WI38 (cell line): Measurements from ENCODE around the gene UST.

Experiments used
- H3K4me3 ChIP-seq: 2 replicates; pipeline ENCODE4 v1.5.1; 2011; ENCODE audit warnings: low read depth, mild to moderate bottlenecking, control low read depth, low read length
- TF ChIP-seq, protein P1 (sequence below): IDR thresholded peaks from 2 replicates; pipeline ENCODE4 v1.5.1; 2012; ENCODE audit warnings: low read depth, mild to moderate bottlenecking, control low read depth, low read length

UST gene

DNA sequence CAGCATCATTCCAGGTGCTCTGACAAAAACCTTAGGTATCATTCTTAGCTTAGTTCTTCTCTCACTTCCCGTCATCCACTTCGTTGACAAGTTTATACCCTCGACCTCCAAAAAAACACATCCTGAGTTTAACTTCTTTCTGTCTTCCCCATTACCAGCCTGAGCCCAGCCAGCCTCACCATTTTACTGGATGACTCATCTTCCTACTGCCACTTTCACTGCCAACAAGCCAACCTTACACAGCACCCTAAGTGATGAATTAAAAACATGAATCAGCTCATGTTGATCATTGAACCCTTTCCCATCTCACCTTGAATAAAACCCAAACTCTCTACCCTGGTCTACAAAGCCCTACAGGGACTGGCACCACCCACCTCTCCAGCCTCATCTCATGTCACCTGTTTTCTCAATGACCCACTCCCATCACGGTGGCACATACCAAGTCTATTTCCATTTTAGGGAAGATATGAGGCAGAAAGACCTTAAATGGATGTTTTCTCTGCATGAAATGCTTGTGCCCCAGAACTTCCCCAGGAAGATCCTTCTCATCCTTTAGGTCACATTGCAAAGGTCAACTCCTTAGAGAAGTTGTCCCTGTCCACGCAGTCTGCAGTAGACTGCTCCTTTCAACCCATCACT is 9.9 kb upstream of the UST start:
- TF ChIP-seq, protein P1, sequence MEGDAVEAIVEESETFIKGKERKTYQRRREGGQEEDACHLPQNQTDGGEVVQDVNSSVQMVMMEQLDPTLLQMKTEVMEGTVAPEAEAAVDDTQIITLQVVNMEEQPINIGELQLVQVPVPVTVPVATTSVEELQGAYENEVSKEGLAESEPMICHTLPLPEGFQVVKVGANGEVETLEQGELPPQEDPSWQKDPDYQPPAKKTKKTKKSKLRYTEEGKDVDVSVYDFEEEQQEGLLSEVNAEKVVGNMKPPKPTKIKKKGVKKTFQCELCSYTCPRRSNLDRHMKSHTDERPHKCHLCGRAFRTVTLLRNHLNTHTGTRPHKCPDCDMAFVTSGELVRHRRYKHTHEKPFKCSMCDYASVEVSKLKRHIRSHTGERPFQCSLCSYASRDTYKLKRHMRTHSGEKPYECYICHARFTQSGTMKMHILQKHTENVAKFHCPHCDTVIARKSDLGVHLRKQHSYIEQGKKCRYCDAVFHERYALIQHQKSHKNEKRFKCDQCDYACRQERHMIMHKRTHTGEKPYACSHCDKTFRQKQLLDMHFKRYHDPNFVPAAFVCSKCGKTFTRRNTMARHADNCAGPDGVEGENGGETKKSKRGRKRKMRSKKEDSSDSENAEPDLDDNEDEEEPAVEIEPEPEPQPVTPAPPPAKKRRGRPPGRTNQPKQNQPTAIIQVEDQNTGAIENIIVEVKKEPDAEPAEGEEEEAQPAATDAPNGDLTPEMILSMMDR = no peak

DNA sequence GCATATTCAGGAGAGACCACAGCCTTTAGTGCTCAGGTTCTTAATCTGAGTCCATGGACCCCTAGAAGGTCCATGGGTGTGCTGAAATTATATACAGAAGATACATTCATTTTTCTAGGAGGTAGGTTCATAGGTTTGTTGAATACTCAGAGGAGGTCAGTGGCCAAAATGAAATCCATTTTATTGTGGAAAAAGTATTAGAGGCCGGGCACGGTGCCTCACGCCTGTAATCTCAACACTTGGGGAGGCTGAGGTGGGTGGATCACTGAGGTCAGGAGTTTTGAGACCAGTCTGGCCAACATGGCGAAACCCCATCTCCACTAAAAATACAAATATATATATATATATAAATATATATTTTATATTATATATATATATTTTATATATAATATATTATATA is 9.0 kb upstream of the UST start:
- TF ChIP-seq, protein P1 = no peak
- no peak overlapping the region for H3K4me3 ChIP-seq

More for the DNA sequence above, 9.9 kb upstream of the UST start:
- no peak overlapping the region for H3K4me3 ChIP-seq

DNA sequence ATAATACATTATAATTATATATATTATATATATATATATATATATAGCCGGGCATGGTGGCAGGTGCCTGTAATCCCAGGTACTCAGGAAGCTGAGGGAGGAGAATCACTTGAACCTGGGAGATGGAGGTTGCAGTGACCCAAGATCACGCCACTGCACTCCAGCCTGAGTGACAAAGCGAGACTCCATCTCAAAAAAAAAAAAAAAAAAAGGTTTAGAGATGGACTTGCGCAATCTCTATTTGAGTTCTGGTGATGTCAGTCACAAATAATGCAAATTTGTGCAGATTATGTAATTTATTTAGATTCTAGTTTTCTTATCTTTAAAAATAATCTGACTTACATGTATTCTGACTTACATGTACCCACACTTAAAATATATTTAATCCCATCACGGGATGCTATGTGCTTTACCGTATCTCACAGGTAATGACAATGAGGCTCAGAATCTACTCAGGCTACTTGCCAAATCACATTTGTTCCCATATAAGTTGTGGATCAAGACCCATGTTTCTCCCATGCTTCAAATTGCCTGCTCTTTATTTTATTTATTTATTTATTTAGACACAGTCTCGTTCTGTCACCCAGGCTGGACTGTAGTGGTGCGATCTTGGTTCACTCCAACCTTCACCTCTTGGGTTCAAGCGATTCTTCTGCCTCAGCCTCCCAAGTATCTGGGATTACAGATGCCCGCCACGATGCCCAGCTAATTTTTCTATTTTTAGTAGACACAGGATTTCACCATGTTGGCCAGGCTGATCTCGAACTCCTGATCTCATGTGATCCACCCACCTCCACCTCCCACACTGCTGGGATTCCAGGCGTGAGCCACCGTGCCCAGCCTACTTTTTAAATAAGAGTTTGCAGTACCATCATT is 7.6 kb upstream of the UST start:
- TF ChIP-seq, protein P1 = no peak
- no peak overlapping the region for H3K4me3 ChIP-seq

DNA sequence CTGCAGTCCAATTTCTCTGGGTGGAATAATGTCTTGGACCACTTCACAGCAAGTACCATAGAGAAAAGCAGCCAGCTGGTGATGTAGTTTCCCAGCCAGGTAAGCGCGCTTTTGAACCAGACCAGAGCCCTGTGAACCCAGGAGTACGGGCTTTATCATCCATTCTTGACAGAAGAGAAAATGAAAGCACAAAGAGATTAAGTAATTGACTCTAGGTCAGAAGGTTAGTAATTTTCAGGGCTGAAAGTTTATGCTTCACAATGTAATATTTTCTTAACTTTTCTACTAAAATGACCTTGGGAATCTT is 7.1 kb upstream of the UST start:
- TF ChIP-seq, protein P1 = no peak
- H3K4me3 ChIP-seq = no peak overlapping the region

DNA sequence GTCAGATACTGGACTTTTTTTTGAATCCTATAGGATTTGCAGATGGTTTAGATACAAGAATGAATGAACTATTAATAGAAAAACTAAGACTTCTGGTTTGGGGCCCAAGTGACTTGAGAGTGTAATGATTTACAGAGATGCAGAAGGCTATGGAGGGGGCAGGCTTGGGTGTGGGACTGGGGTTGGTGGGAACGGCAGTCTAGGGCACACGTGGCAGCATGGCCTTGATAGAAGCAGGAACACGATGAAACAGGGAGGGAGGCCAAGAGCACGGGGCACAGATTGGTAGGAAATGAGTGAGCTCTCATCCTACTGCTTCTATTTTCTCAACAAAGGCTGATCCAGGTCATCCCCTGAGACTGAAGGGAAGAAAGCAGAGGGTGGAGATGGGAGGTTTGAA is 3.4 kb upstream of the UST start:
- TF ChIP-seq, protein P1 = no peak
- no peak overlapping the region for H3K4me3 ChIP-seq

DNA sequence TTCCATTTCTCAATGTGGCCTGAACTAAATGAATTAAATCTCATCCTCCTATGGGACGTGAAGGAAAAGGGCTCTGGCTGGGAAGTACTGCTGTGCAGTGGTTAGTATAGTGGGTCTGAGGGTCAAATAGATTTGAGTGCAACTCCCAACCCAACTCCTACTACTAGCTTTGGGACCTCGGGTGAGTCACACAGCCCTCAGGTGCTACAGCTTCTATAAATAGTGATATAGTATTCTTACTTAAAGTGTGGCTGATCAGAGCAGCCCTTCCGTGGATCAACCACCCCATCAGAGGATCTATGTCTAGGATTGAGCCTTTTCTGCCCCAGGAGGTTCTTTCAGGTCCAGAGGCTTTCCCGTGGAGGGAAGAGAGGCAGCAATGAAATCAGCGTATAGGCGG is 904 bp upstream of the UST start:
- H3K4me3 ChIP-seq = peak overlapping the region; percentile 83

DNA sequence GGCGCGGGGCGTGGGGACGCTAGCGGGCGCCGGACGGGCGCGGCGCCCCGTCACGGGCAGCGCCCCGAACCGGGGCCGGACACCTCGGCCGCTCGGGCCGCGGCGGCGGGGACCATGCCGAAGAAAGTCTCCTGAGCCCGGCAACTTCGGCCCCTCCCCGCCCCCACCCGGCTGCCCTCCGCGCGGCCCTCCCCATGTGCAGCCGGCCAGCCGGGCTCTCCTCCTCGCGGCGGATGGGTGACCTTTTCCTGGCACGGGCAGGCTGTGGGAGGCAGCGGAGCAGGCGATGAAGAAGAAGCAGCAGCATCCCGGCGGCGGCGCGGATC is 278 bp downstream of the UST start:
- TF ChIP-seq, protein P1 = no peak
- H3K4me3 ChIP-seq = peak overlapping the region; percentile 83

More for the DNA sequence above, 904 bp upstream of the UST start:
- TF ChIP-seq, protein P1 = no peak
